ENCODE results near the gene METTL2B.

- TF ChIP-seq, protein P1, sequence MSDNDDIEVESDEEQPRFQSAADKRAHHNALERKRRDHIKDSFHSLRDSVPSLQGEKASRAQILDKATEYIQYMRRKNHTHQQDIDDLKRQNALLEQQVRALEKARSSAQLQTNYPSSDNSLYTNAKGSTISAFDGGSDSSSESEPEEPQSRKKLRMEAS (IDR thresholded peaks at IDR 0.05; ENCODE audit: low read depth, low read length): no peak
- TF ChIP-seq CTCF (IDR thresholded peaks at IDR 0.05; ENCODE audit: low read depth, low read length): no peak
- TF ChIP-seq POLR2A (IDR thresholded peaks at IDR 0.05; ENCODE audit: extremely low read depth, insufficient read length): no peak
Measured at GRCh38 chr7:128442356-128442755, 34.2 kb upstream of the METTL2B start.

Measured in NB4 (cell line).